RWPE1 (cell line): ENCODE results near the gene CEP70.

Experiments used
- CTCF ChIA-PET: fragments of 350-600 bp; sonication (Branson Sonifier 250); formaldehyde crosslinking; extraction: SDS; loops from one replicate; lab custom pipeline; 2021; lab: Yijun Ruan, JAX
- POLR2A ChIA-PET: fragments of 400-600 bp; formaldehyde crosslinking; extraction: SDS; loops from one replicate; lab custom pipeline; 2020; ENCODE audit warnings: antibody characterized with exemption; ENCODE audit not compliant: low non-redundant PET; lab: Yijun Ruan, JAX
- DNase-seq: peaks from one replicate; pipeline ENCODE4 v3.0.0; 2012; ENCODE audit warnings: low spot score
- H3K27ac ChIP-seq: fragments of 450-650 bp; 2 replicates; pipeline ENCODE4 v1.5.1; 2017
- TF ChIP-seq, protein P1 (sequence below): fragments of 450-650 bp; conservative IDR thresholded peaks from 2 replicates; pipeline ENCODE4 v1.5.1; 2017; ENCODE audit warnings: low read depth, mild to moderate bottlenecking

Gene CEP70

DNA sequence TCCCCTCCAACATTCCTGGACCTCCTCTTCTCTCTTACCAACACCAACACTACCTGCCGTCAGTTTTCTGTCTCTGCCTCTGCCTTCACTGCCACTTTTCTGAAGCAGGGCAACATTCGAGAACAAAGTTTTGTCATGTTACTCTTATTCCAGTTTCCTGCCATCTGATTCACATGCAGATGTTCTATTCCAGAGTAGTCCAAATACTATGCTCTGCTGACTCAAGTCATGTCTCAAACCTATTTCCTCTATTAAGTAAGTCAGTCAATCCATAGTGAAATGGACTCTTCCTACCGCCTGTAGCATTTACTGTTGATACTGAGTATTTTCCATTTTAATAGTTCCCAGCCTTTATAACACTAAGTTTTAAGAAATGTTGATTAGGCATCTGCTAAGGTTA is 116.3 kb downstream of the CEP70 start:
- POLR2A ChIA-PET = no interaction called here
- CTCF ChIA-PET = interaction anchor here (0.6 to 0.7 kb wide), 2 partner anchors 144 to 348 kb away, joined by 3 read pairs; no protein-coding TSS in a partner anchor
- DNase-seq = no peak
- TF ChIP-seq, protein P1, sequence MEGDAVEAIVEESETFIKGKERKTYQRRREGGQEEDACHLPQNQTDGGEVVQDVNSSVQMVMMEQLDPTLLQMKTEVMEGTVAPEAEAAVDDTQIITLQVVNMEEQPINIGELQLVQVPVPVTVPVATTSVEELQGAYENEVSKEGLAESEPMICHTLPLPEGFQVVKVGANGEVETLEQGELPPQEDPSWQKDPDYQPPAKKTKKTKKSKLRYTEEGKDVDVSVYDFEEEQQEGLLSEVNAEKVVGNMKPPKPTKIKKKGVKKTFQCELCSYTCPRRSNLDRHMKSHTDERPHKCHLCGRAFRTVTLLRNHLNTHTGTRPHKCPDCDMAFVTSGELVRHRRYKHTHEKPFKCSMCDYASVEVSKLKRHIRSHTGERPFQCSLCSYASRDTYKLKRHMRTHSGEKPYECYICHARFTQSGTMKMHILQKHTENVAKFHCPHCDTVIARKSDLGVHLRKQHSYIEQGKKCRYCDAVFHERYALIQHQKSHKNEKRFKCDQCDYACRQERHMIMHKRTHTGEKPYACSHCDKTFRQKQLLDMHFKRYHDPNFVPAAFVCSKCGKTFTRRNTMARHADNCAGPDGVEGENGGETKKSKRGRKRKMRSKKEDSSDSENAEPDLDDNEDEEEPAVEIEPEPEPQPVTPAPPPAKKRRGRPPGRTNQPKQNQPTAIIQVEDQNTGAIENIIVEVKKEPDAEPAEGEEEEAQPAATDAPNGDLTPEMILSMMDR = no peak
- H3K27ac ChIP-seq = no peak overlapping the region

DNA sequence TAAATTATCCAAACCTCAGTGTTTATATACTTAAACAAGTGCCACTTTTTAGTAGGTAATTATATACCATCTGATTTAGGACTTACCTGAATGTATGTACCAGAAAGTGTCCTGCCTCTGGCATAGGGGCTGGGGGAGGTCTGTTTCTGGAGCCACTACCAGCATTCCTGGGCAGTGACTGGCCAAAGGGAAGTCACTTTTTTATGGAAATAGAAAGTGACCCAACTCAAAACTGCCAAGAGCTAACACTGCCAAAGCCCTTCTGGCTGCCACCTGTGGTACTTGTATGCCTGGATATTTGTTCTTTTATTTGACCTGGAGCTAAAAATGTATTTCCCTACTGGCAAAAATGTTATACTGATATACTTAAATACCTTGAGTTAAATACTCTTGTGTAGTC is 116.9 kb downstream of the CEP70 start:
- CTCF ChIA-PET = no interaction called here
- TF ChIP-seq, protein P1 = no peak
- POLR2A ChIA-PET = no interaction called here
- no peak for DNase-seq
- no peak overlapping the region for H3K27ac ChIP-seq

DNA sequence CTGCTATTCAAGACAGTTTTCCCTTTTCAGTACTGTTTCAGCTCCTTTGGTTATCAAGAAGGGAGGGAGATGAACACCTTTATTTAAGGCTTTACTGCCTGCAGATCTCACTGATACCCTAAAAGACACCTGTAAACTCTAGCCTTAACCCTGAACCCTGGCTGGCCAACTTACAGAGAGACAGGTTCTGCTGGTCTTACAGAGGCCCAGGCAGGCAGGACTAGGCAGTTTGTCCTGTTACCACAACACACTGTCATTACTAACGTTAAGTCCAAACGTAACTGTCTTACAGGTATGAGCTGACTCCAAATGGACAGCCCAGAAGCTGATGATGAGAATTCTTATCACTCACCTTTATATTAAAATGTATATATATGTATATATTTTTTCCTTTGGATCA is 117.5 kb downstream of the CEP70 start:
- no peak overlapping the region for H3K27ac ChIP-seq
- no peak for DNase-seq
- CTCF ChIA-PET = no interaction called here
- TF ChIP-seq, protein P1 = no peak
- POLR2A ChIA-PET = no interaction called here

DNA sequence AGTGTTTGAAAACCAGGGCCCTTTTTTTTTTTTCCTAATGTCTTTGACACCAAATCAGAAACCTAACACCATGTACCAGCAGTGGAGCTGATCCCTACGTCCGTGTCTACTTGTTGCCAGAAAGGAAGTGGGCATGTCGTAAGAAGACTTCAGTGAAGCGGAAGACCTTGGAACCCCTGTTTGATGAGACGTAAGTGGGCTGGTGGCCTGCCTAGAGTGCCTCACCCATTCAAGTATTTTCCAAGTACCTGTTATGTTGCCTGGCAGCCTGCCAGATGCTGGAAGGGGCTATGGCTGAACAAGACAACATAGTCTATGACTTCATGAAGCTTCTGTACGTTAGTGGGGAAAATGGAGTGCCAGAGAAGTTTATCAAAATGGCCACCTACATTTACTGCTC is 119.9 kb downstream of the CEP70 start:
- DNase-seq = no peak
- TF ChIP-seq, protein P1 = no peak
- POLR2A ChIA-PET = no interaction called here
- H3K27ac ChIP-seq = no peak overlapping the region
- CTCF ChIA-PET = no interaction called here

DNA sequence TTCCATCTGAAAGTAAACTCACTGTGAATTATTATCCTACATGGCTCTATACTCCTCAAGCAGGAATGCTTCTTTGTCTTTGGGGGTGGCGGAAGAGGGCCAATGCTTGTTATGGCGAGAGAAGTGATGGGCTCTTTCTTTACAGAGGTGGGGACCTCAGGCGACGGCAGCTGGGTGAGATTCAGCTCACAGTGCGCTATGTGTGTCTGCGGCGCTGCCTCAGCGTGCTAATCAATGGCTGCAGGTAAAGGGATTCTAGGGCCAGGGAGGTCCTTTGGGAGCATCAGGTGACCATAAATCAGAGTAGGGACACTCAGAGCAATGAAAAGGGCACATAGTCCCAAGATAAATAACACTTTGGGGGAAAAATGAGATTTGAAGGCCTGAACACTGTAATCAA is 120.7 kb downstream of the CEP70 start:
- ChIA-PET POLR2A (no interaction called here), CTCF (interaction anchor here (0.6 kb wide), 1 partner anchor 265 kb away, joined by 3 read pairs; no protein-coding TSS in a partner anchor)
- DNase-seq = no peak
- H3K27ac ChIP-seq = no peak overlapping the region
- TF ChIP-seq, protein P1 = no peak

DNA sequence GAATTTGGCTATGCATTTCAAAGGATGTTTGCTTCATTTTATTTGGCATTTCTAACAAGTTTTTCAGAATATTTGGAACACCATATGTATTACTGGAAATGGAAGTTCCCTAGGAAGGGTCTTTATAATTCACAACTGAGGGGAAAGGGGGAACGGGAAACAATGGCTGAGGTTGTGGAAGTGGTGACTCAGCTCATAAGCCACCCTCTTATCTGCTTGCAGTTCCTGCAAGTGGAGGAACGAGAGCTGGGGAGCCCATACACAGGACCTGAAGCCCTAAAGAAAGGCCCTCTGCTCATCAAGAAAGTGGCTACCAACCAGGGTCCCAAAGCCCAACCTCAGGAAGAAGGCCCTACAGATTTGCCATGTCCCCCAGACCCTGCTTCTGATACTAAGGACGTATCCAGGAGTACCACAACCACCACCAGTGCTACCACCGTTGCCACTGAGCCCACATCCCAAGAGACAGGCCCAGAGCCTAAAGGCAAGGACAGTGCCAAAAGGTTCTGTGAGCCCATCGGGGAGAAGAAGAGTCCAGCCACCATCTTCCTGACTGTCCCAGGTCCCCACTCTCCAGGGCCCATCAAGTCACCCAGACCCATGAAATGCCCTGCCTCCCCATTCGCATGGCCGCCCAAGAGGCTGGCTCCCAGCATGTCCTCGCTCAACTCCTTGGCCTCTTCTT is 121.8 kb downstream of the CEP70 start:
- POLR2A ChIA-PET = no interaction called here

More for the DNA sequence above, 121.8 kb downstream of the CEP70 start:
- no peak for DNase-seq
- no peak overlapping the region for H3K27ac ChIP-seq
- CTCF ChIA-PET = no interaction called here
- TF ChIP-seq, protein P1 = no peak
